Stimulated activated CD8-positive, alpha-beta memory T cell treated with anti-CD3 and anti-CD28 coated beads, Interleukin-12 subunit alpha, Interleukin-12 subunit beta, amount 100 ng/mL, for 24 hours (primary cell): ENCODE results near the gene KCTD13.
"Not testable (repeated sequence)": the region's sequence is repeated elsewhere in the genome, so short reads cannot be mapped to it uniquely, and the experiment has no call there.

Experiments
- DNase-seq: peaks from one replicate; pipeline ENCODE4 v3.0.0-alpha.2; 2020; ENCODE audit errors: extremely low read depth

The KCTD13 gene

DNA sequence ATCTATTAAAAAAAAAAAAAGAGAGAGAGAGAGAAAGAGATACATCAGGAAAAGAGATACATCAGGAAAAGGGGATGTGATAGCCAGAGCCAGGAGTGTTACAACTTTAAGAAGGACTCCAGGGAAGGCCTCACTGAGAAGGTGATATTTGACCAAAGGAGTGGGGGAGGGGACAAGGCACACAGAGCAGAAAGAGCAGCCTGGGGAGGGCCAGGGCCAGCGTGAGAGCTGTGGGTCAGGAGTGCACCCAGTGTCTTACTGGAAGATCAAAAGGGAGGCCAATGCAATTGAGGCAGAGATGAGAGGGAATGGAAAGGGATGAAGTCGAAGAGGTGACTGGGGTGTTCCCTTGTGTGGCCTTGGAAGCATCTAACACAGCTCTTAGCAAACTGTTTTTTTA is 18.1 kb downstream of the KCTD13 start:
- DNase-seq: no peak

DNA sequence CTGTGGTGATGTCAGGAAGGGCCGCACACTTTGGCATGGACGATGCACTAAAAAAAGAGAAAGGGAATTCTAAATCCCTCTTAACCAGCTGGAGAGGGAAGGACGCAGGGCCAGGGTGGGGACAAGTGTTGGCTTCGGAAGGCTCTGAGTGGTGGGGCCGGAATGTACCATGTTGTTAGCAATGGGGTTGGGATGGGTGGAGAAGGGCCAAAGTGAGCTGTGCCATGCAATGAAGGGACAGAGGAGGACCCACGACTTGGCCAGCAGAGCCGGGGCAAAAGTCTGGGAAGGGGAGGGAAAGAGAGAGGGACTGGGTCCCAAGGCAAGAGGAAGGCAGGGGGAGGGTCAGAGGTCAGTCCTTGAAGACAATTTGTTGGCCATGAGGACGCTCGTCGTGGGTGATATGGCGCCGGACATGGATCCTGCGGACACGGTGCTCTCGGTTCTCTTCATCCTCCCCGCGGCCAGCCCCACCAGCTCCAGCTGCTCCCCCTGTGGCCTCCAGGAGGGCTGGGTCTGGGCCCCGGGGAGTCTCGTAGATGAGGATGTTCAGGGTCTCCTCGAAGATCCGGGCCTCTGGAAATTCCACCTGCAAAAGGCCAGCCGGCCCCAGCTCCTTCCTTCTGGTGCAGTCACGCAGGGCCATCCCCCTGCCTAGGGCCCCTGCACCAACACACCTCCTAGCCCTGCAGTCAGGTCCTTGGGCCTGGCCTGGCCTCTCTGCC is 19.3 kb downstream of the KCTD13 start:
- no peak for DNase-seq

DNA sequence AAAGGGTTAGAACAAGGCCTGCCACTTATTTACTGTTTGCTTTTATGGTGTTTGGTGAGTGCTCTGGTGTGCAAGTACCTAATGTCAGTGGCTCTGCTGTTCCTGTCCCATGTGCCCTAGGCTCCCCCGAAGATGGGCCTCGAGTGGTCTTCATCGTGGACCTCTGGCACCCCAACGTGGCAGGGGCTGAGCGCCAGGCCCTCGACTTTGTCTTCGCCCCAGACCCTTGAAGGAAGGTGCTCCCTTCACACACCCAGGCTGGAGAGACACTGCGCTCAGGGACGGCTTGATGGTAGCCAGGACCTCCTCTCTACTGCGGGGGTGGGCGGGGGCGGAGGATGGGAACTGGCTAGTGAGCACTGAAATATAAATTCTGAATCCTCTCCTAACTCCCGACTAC is 20.4 kb downstream of the KCTD13 start:
- no peak for DNase-seq

DNA sequence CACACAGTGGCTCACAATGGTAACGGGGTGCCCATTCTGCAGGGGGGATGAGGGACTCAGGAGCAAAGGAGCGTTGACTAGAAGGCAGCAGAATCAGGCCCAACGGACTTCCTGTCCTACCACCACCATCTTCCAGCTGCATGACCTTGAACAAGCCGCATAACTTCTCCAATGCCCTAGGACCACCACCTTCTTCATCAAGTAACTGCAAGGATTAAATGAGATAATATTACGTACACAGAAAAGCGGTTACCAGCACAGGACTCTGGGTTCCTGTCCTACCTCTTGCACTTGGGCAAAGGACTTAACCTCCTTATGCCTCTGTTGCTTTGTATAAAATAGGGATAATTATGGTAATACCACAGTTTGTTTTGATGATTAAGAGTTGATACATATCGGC is 21.1 kb downstream of the KCTD13 start:
- no peak for DNase-seq

DNA sequence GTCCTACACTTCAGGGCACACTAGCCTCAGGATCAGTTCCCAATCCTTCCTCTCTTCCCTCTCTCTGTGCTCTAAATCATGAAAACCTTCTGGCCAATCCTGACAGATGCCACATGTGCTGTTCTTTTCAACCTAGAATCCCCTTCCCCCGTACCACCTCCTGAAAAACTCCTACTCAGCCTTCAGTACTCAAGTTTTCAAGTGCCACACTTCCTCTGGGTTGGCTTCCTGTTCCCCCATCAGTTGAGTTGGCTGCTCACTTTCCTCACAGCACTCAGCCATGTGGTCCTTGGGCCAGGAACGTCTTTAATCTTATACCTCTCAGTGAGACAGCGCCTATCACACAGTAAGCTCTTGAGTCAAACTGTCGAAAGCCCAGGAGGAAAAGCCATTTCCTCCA is 22.4 kb downstream of the KCTD13 start:
- DNase-seq: no peak

DNA sequence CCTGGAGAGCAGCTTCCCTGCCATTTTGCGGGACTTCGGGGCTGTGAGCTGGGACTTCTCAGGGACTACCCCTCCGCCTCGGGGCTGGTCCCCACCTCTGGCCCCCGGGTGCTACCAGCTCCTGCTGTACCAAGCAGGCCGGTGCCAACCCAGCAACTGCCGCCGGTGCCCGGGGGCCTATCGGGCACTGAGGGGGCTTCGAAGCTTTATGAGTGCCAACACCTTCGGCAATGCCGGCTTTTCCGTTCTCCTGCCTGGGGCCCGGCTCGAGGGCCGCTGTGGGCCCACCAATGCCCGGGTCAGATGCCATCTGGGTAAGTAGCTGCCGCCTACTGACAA is 24.4 kb downstream of the KCTD13 start:
- no peak for DNase-seq

DNA sequence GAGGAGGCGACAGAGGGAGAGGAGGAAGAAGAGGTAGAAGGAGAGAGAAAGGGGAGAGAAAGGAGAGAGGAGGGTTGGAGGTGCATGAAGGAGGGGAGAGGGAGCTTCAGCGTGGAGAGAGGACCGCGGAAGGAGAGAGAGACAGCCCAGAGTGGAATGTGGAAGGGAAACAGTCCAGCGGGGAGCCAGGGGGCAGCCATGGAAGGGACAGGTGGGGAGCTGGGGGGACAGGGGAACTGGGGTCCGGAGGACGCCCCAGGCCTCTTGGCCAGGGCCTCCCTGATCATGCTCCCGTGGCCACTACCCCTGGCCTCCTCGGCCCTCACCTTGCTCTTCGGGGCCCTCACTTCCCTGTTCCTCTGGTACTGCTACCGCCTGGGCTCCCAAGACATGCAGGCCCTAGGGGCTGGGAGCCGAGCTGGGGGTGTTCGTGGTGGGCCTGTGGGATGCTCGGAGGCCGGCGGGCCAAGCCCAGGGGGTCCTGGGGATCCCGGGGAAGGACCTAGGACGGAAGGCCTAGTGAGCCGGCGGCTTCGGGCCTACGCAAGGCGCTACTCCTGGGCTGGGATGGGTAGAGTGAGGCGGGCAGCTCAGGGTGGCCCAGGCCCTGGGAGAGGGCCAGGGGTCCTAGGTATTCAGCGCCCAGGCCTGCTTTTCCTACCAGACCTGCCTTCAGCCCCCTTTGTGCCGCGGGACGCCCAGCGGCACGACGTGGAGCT is 25.0 kb downstream of the KCTD13 start:
- no peak for DNase-seq

DNA sequence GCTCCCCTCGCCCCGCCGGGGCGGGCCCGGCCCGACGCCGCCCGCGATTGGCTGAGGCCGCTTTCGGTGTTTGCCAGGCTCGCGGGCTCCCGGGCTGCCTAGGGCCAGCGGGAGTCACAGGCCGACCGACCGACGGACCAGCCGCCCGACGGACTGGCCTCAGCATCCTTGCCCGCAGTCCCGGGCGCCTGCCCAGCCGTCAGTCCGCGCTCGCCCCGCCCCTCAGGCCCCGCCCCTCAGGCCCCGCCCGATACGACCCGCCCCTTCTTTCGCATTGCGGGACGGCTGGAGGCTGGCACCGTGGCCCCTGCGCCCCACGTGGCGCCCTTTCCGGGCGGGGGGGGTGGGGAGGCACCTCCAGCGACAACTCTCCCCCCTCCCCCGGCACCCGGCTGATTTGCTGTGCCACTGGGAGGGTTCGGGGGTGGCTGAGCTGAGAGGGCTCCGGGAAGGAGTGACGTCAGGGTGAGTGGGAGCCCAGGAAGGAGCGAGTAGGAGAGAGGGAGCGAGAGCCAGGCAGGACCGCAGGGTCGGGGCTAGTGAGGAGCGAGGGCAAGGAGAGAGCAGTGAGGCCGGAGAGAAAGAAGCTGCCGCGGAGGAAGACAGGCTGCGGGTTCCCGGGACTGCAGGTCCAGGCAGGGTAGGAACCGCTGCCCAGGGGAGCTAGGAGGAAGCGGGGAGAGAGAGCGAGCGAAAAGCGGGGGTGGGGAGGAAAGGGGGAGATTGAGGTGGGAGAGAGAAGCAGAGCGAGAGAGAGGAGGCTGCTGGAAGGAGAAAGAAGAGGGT is 25.7 kb downstream of the KCTD13 start, which contains the start of gene ASPHD1:
Gene ASPHD1 (plus strand): TSS at position 387 of the 786 bp plus-strand sequence. CDS start 484 bp downstream, outside the sequence.
- DNase-seq: peak; percentile 35

DNA sequence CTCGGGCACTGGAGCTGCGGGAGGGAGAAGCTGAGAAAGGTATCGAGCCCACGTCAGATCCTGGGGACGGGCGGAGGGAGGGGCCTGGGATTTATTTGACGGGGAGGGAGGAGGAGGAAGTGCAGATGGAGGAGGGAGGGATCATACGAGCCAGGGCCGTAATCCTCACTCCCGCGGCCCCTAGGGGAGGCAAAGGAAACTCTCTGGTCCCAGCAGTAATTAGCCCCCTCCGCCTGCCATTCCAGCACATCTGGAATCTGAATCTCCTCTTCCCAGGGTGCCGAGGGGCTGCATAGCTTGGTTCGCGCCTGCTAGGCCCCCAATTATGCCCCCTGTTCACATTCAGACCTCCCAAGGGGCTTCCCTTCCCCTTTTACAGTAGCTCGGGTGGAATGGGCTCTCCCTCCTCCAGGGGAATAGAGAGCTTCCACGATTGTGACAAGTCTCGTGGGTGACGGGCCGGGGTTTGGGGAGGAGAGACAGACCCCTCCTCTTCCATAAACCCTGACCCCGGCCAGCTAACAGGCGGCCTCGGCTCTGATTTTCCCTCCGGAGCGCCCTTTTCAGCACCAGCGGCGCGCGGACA is 26.4 kb downstream of the KCTD13 start, which contains the start of gene SEZ6L2:
Gene SEZ6L2 (minus strand): TSS at position 35 of the 586 bp plus-strand sequence. CDS start 531 bp downstream, outside the sequence.
- DNase-seq: peak; percentile 28

DNA sequence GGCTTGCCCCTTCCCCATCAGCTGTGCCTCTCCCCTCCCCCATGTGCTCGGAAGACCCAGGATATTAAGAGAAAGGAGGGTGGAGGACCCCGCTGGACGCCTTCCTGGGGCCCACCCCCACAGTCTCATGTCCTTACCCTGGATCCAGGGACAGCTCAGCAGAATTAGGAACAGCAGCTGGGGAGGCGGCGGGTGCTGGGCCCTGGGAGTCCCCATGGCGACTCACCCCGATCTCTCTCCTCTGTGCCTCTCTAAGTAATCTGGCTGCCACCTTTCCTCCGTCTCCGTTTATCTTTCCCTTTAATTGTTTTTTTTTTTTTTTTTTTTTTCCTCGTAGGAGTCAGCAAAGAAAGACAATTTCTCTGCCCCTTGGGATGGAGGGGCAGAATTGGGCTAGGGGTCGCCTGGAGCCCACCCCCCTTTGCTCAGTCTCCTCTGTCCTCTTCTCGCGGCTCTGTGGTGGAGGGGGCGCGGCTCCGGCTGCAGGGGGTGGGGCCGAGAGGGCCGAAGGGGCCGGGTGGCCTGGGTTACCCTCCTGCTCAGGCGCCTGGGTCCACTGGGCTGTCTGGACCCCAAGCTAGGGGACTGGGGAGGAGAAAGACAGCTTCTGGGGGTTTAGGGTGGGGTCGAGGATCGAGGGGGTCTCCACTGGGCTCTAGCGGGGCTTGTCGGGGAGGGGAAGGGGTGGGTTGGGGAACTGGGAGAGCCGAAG is 27.1 kb downstream of the KCTD13 start:
- no peak for DNase-seq

DNA sequence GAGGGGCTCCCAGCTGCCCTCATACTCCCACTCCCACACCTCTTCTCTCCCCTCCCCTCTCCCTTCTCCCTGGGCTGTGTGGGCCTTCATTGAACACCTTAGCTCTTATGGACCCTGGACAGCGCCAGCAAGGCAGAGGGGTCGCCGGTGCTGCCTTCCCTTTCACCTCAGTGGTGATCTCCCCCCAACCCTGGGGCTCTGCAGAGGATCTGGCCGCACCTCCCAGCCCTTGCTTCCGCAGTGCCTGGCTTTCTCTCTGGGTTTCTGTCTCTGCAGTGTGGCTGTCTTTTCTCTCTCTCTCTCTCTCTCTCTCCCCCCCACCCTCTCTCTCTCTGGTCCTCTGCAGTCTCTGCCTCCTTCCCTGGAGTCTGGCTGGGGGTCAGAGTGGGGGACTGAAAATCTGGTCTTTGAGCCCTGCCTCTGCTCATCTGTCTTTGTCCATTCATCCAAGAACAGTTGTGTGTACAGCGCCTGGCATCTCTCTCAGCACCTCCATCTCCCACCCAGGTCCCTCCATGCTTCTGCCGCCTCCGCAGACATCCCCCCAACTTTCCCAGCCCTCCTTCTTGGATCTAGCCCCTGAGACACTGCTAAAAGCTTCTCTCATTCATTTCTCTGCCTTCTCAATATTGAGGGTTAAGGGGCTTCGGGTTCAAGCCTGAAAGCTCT is 27.8 kb downstream of the KCTD13 start:
- DNase-seq: no peak

DNA sequence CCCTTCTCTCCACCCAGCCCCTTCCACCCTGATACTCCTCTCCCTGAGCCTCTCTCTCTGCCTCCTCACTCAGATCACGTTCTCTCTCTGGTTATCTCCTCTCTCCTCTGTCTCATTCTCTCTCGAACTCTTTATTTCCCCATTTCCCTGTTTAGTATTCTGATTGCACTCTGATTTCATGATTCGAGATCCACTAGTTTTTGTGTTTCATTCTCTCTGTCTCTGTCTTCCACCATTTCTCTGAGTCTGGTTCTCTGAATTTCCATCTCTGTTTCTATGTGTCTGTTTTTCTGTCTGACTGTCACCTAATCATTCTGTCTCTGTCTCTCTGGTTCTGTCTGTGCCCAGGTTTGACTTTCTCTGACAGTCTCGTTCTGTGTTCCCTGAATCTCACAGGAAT is 28.7 kb downstream of the KCTD13 start:
- DNase-seq: no peak

DNA sequence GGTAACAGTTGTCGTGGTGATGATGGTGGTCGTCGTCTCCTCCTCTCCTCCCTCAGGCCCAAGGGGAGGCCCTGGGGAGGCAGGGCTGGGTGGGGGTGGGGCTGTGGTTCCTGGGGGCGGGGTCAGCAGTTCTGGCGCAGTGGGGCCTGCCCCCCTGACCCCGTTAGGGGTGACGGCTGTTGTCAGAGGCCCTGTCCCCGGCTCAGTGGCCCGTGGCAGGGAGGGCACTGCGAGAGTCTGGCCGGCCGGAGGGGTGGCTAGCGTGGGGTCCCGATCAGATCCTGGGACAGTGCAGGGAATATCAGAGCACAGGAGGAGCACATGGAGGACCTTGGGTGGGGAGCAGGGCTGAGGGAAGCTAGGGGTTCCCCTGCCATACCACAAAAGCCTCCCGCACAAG is 29.2 kb downstream of the KCTD13 start:
- no peak for DNase-seq

DNA sequence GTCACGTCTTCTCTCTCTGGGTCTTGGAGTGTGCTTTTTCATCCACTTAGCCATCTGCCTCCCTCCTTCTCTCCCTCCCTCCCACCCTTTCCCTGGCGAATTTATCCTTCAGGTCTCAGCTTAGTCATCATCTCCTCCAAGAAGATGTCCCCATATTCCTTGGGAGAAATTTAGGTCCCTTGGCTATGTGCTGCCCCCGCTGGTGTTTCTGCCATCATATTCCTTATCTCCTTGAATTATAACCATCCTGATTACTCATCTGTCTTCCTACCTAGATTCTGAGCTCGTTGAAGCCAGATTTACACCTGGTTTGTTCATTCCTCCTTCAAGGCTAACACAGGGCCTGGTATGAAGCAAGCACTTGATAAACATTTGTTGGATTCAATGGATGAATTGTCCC is 31.7 kb downstream of the KCTD13 start:
- DNase-seq: no peak

DNA sequence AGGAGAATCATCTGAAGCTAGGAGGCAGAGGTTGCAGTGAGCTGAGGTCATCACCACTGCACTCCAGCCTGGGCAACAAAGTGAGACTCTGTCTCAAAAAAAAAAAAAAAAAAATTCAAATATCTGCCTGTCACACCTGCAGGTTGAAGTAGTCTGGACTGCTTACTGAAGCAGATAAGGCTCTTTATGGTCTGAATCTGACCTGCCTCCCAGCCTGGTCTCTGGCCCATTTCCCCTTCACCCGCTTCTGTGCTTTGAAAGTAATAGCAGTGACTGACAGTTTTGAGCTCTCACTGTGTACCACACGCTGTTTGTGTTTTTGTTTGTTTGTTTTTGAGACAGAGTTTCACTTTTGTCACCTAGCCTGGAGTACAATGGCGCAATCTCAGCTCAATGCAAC is 32.5 kb downstream of the KCTD13 start:
- DNase-seq: no peak

DNA sequence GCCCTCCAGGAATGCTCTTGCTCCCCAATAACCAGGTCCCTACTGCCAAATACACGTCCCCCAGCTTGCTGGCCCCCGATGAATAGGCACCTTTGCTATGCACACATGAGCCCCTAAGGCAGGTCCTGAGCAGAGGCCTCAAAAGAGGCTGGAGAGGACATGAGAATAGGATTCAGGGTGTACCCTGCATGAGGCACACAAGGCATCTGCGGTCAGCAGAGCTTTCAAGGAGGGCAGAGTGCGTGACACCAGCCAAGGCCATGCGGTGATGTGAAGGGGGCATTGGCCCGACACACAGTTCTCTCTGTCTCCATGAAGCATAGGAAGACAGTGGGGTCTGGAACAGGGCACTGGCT is 33.6 kb downstream of the KCTD13 start:
- DNase-seq: no peak

DNA sequence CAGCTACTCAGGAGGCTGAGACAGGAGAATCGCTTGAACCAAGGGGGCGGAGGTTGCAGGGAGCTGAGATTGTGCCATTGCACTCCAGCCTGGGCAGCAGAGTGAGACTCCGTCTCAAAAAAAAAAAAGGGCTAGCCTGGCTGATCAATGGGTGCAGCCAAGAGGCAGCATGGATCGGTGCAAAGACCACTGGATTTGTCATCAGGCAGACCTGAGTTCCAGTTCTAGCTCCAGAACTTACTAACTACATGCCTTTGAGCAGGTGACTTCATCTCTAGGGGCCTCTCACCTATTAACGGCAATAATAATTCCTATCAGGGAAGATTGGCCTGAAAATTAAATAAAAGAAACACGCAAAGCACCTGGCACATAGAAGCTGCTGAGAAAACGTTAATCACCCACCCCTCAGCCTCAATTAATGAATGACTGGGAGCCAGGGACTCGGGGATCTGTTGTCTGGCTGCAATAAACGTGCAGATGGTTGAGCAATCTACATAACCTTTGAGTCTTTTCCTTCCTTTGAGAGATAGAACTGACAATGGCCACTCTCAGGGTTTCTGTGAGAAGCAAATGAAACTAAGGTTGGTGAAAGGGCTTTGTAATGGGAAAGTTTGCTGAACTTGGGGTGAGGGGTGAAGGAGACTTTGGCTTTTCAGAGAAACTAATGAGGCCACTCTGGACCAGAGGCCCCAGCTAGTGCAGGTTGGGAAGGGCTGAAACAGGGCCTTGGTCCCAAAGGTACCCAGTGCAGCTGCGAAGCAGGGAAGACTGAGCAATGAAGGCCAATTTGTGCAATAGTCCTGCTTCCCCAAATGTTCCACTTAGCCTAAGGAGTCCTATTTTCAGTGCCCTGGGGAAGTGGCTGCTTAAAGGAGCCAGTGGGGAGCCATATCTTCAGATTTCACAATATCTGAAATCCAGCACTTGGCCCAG is 34.2 kb downstream of the KCTD13 start:
- no peak for DNase-seq

DNA sequence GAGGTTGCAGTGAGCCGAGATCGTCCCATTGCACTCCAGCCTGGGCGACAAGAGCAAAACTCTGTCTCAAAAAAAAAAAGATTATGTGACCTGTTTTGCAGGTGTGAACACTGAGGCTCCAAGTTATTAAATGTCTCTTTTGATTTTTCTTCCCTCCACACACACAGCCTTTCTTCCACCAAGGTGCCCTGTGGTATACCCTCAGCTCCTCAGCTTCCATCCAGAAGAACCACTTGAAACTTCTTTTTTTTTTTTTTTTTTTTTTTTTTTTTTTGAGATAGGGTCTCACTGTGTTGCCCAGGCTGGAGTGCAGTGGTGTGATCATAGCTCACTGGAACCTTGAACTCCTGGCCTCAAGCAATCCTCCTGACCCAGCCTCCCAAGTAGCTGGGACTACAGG is 36.7 kb downstream of the KCTD13 start:
- not testable (repeated sequence) for DNase-seq

DNA sequence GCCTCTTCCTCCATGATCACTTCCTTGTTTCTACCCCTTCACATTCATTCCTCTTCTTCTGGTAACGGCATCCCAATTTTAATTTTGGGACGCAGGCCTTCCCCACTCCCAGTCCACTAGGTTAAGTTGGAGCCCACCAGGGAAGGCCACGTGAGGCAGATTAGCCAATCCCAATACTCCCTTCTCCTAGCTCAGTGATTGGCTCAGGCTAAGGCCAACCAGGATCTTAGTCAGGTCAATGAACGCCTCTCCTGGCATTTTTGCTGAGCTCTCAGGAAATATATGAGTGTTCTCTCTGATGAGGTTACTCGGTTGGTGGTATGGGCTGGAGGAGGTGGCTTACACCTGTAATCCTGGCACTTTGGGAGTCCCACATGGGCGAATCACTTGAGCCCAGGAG is 42.0 kb downstream of the KCTD13 start:
- DNase-seq: no peak

DNA sequence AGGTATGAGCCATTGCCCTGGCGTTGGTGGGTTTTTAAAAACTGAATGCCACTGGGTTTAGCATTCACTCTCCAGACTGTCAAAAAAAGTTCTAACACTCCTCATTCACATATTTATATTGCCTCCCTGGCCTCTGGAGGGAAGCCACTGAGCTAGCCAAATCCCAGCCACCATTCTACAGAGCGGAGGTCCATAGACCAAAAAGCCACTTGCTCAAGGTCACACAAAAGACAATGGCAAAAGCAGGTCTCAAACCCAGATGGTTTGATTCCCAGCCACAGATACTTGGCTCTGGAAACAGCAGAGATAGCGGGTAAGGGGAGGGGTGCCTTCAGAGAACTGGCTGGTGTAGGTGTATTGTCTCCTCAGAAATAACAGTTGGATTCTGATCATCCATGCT is 45.0 kb downstream of the KCTD13 start:
- DNase-seq: no peak
